HEK293 (cell line): ENCODE data around the gene FBXL15.

Experiments
- CTCF ChIP-seq: fragments of 450-650 bp; formaldehyde crosslinking; IDR thresholded peaks from 2 replicates; pipeline ENCODE4 v1.5.1; 2016; ENCODE audit warnings: missing biosample characterization, missing genetic modification characterization
- PBX3 ChIP-seq: sonication (generic); formaldehyde crosslinking; IDR thresholded peaks from 2 replicates; pipeline ENCODE4 v1.8.1; 2022; ENCODE audit warnings: mild to moderate bottlenecking, moderate library complexity, missing genetic modification reagents
- TCF7L2 ChIP-seq: IDR thresholded peaks from 2 replicates; pipeline ENCODE4 v1.6.1; 2011; ENCODE audit warnings: low read depth, mild to moderate bottlenecking, inconsistent platforms, low read length, moderate library complexity, borderline replicate concordance
- ZNF146 ChIP-seq: fragments of 450-650 bp; formaldehyde crosslinking; IDR thresholded peaks from 2 replicates; pipeline ENCODE4 v1.5.1; 2016; ENCODE audit warnings: missing biosample characterization, missing genetic modification characterization
- ZNF404 ChIP-seq: fragments of 450-650 bp; formaldehyde crosslinking; IDR thresholded peaks from 2 replicates; pipeline ENCODE4 v1.5.1; 2017; ENCODE audit warnings: missing biosample characterization, missing genetic modification characterization
- ZNF558 ChIP-seq: fragments of 450-650 bp; formaldehyde crosslinking; IDR thresholded peaks from 2 replicates; pipeline ENCODE4 v1.5.1; 2016; ENCODE audit warnings: missing biosample characterization, missing genetic modification characterization
- ZNF704 ChIP-seq: fragments of 450-650 bp; formaldehyde crosslinking; IDR thresholded peaks from 2 replicates; pipeline ENCODE4 v1.5.1; 2016; ENCODE audit warnings: missing biosample characterization, missing genetic modification characterization

DNA sequence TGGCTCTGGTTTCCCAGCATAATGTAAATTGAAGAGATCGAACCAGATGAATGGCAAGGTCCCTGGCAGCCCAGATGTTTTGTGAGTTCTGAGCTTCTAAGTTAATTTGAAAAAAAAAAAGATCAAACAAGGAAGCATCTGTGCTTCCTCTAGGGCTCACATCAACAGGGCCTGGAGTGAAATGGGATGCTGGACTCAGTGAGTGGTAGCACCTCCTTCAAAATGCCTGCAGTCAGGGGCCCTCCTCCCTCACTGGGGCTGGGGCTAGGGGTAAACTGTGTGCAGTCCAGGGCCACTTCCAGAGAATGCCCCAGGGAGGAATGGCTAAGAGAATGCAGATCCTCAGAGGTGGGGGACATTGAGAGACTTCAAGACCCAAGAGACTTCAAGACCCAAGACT, 17.7 kb downstream of the FBXL15 start:
- TF ChIP-seq ZNF146 (tag by site-specific recombination) (no peak), ZNF558 (tag by site-specific recombination) (no peak), CTCF (tag by site-specific recombination) (no peak), TCF7L2 (no peak), ZNF404 (tag by site-specific recombination) (no peak), ZNF704 (no peak), PBX3 (CRISPR knock-in tag) (no peak)
